Left ventricle myocardium superior (tissue), 1 donor: ENCODE measurements around the gene SLC51B. TPM values are rescaled to one million over a fixed set of nuclear protein-coding genes. Genes with fewer than 3 reads are reported as not detected.
"Not testable (repeated sequence)": the region's sequence is repeated elsewhere in the genome, so short reads cannot be mapped to it uniquely, and the experiment has no call there.

Experiments used
- ATAC-seq: fragments of 200-7000 bp; cut with Tn5 transposase; one replicate; pipeline ENCODE4 v1.9.1; 2020; ENCODE audit warnings: mild to moderate bottlenecking, moderate library complexity
- DNase-seq: peaks from one replicate; pipeline ENCODE4 v3.0.0-alpha.2; 2020
- intact Hi-C: fragments of 100-400 bp; cut with micrococcal nuclease; formaldehyde crosslinking; loops from one replicate; pipeline ENCODE4 v1.11.0; 2022
- total RNA-seq: library from RNA; stranded (reverse); fragmentation: NEBNext Ultra II Directional; extraction: Animal tissue kit (Norgen Biotek cat#: 25700); gene quantifications from one replicate; pipeline ENCODE4 v1.2.1, GENCODE V29; 2021
- donor health status: DM: no; HTN: yes; CAD: no; lungs with severe emphysema.

SLC51B gene
- total RNA-seq, 1 donor from 2014 or later: not detected

DNA sequence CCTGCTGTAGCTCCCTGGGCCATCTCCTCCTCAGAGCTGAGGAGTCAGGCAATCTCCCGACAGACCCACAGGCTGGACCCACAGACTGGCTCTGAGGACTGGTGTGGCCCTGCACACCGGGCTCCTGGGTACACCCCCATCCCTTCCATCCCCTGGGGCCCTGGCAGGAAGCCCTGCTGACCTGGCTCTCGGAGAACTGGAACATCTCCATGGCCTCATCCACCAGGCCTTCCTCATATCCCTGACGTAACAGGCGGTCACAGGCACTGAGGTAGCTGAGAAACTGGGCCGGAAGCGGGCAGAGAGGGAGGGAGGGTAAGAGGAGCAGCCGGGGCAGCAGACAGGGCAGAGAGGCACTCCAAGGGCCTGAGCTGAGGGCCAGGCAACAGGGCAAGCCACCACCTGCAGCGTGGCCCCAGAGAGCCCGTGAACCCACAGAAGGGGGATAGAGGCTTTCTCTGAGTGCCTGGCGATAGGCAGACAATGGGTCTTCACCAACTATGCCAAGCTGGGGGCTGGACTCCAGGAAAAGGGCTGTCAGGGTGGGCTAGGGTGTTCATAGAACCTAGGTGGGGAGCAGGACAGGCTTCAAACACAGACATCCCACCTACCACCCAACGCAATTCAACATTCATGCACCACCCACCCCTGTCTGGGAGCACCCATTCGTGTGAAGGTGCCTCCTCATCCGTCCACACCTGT is 49.3 kb downstream of the SLC51B start:
- DNase-seq (peak; percentile 51), ATAC-seq (peak; percentile 44)
- intact Hi-C loops: no loop called here

DNA sequence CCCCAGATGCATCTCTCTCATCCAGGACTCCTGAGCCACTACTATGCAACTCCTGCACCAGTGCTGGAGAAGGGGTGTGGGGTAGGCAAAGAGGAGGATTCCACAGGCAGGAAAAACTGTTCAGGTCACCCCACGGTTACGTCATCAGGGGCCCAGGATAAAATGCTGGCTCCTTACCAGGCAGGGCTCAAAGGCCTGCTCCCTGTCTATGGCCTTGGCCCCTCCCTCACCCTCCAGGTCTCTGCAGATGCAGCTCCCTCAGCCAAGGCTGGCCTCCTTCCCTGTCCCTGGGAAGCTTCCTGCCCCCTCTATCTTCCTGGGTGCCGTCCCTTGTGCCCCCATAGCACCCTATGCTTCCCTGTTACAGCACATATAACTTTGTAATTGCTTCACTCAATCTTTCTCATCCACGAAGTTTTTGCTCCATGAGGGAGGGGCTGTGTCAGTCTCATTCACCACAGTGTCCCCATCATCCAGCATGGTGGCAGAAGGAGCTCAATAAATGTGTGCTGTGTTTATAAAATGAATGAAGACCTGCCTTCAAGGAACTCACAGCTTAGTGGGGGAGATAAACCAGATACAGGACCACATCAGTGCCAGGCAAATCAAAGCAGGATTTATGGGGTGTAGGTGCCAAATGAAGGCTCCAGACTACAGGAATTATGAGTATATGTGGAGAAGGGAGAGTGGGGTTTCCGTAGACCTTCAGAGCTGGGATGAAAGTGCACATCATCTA is 50.0 kb downstream of the SLC51B start:
- no peak for ATAC-seq
- intact Hi-C loops: no loop called here

DNA sequence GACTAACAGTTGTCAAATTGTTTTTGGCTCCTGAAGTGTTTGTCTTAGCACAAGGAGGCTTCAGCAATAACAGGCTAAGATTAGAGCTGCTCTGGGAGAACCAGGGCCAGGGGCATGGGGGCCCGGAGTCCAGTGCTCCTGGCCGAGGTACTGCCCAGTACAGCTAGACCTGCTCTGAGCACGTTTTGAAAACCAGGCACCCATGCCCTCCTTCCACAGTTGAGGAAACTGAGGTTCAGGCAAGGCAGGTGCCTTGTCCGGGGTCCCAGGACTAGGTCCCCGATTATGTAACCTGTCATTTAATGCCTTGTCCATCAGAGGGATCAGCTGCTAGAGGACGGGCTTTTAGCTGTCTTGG is 50.5 kb downstream of the SLC51B start:
- no peak for DNase-seq
- no peak for ATAC-seq
- intact Hi-C loops: no loop called here

More for the DNA sequence above, 50.0 kb downstream of the SLC51B start:
- no peak for DNase-seq

DNA sequence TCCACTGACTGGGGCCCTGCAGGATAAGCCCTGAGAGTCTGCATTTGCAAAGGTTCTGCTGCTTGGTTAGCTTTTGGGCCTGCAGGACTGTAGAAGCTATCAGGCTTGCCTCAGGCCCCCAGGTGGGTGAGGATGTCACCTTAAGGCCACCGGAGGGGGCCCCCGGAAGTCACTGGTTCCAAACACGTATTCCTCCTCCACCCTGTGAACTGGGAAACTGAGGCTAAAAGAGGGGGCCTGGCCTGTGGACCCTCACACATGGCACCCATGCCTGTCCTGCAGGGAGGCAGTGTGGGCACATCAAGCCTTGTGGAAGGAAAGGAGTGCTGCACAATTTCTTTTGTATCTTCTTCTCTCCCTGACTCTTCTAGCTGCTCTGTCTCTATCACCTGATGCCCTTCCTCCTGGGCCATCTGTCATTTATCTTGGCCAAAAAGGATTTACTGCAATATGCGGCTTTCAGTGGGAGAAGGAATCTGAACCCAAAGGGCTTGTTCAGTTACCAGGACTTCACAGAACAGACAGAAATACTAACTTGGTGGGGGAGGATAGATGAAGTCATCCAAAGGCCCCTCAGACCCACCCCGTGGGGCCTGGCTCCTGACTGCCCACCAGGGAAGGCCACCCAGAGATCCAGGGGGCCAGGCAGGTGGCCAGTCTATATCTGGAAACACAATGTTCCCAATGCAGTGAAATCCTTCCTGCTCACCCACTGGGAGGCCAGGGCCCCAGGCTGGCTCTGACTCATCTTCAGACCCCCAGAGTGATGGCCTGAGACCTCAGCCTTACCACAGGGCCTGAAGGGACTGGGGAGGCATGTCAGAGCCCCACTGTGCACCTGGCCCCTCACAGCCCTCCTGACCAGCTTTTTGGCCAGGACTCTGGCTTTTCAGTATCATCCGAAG is 51.5 kb downstream of the SLC51B start:
- DNase-seq (no peak), ATAC-seq (no peak)
- intact Hi-C loops: no loop called here

DNA sequence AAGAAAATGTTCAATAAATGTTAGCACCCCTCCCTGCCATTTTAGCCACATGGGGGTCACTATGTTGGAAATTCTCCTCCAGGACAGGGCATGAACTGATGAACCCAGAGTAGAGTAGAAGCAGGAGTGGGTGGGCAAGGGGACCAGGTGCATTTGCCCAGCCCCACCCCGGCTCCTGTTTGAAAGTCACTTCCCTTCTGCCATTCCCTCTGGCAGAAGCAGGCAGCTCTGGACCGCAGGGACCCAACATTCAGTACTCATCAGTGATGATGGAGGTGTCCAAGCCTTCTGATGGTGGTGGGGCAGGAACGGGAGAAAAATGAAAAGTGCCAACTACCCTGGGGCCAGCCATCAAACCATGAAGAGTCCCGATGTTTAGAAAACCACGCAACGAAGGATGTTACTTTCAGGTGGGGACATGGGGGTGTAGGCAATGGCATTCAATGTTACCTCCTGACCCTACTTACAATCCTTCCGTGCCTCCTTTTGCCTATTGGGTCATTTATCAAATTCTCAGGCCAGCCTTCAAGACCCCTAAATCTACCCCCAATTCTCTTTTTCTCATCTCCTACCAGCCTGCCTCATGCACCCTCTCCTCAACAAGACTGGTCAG is 52.6 kb downstream of the SLC51B start:
- intact Hi-C loops: no loop called here
- ATAC-seq (no peak), DNase-seq (no peak)

DNA sequence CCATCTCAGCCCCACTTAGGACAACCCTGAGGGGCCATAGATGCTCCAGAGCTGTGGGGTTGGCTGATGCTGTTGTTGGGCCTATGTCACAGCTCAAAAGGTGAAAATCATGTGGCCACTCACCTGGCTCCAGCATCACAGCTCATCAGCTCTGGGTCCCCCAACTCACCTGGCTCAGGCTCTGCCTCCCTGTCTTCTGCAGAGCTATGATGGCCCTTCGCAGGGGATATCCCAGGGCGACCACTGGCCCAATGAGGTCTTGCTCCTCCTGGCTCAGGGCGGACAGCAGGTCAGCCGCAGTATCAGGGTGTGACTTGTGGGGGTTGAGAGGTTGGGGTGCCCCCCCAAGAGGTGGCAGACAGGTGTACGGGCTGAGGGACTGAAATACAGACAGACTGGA is 54.1 kb downstream of the SLC51B start:
- ATAC-seq (no peak), DNase-seq (no peak)
- intact Hi-C loops: no loop called here

DNA sequence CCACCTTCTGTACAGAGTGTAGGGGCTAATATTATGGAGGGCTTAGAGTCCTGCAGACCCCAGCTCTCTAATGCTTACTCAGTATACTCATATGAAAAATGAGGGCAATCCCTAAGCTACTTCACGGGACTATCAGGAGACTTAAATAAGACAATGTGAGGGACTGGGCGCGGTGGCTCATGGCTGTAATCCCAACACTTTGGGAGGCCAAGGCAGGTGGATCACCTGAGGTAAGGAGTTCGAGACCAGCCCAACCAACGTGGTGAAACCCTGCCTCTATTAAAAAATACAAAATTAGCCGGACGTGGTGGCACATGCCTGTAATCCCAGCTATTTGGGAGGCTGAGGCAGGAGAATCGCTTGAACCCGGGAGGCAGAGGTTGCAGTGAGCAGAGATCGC is 54.6 kb downstream of the SLC51B start:
- intact Hi-C loops: loop anchor here (2.0 kb wide), 1 partner anchor 45 kb away; no protein-coding TSS in a partner anchor
- not testable (repeated sequence) for DNase-seq, ATAC-seq

DNA sequence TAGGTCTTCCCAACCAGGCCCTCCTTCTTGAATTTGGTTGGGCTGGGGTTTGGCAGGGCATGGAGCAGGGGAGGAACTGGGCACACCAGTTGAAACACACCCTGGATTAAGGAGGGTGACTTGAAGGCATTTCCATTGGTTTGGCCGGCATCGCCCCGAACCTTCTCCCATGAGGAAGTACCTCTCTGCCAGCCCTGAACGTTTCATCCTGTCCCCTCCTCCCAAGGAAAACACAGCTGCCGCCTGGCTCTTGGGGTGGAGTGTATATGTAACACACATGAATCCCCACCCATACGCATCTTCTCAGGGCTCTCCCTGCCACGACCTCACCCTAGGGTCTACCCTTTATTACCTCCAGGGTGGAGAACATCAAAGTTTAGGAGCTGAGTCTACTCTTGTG is 55.3 kb downstream of the SLC51B start:
- intact Hi-C loops: loop anchor here (2.0 kb wide), 1 partner anchor 46 kb away; no protein-coding TSS in a partner anchor
- DNase-seq (no peak), ATAC-seq (no peak)

DNA sequence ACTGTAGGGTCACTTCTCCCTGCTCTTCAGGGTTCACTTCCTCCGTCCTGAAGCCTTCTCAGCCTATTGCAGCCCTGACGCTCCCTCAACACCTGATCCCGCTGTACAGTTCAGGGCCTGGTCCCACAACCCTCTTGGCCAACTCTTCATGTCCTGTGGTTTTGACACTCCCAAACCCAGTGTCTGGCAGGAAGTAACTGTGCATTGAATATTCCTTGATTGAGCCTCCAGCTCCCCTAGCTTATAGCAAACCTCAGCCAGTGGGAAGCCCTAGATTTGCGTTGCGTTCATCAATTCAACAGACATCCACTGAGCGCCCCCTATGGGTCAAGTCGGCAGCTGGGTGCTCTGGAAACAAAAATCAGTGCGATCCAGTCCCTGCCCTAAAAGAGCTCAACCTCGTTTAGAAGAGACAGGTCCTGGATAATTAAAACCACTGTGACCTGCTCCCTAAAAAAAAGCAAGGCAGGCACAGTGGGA is 56.3 kb downstream of the SLC51B start:
- ATAC-seq: peak; percentile 75
- peak; percentile 83 for DNase-seq
- intact Hi-C loops: loop anchor here (2.0 kb wide), 1 partner anchor 47 kb away; no protein-coding TSS in a partner anchor

DNA sequence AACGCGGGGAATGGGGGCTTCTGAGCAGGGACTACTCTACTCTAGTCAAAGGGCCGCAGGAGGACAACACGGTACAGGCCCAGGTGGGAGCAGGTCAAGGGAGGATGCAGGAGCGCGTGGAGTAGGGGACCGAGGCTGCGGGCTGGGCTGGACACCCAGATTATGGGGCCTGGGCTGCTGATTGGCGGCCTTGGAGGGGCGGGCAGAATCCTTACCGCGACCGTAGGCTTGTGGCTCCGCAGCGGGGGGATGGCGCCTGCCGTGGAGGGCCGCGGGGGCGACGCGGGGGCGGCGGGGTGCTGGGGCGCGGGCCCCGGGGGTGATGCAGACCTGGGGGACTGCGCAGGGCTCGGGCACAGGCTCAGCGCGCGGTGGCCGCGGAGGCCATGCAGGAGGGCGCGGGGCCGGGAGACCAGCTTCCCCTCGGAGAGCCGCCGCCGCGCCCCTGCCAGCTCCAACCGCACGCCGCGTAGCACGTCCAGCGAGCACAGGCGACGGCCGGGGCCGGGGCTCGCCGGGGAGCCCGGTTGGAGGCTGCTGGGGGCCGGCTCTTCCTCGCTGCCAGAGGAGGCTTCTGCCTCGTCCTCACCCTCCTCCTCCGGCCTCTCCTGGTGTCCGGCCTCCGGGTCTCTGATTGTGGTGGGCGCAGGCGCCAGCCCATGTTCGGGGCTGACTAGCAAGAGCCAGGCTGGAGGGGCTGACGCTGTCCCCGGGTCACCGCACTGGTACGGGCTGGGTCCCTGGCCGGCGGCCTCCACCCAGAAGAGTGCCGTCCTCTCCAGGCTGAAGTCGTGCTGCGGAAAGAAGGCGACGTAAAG is 56.9 kb downstream of the SLC51B start:
- DNase-seq: no peak
- intact Hi-C loops: loop anchor here (2.0 kb wide), 1 partner anchor 47 kb away; no protein-coding TSS in a partner anchor
- ATAC-seq: peak; percentile 27

DNA sequence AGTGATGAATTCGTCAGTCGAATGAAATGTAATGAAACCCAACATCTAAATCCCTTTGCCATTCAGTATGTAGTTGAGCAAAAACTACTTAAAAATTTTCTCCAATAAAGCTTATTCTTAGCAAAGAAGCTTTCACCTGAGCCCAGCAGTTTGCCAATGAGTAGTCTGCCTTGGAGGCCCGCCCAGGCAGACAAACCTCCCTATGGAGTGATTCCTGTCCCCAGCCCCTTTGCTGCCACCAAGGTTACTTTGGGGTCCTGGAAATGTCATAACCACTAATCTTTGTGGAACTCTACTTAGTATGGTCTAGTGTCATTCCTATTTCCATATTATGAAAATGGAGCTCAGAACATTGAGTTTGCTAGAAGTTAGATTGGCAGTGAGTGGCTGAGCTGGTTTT is 57.7 kb downstream of the SLC51B start:
- ATAC-seq (no peak), DNase-seq (no peak)
- intact Hi-C loops: no loop called here

Other genes with a start within 250 kb of the SLC51B start
- 0.42 TPM for gene PIF1, start 219.7 kb upstream of the SLC51B start, total RNA-seq
- 8.5 TPM for gene PLEKHO2, start 203.5 kb upstream of the SLC51B start, total RNA-seq
- 1.3 TPM for gene ANKDD1A, start 133.5 kb upstream of the SLC51B start, total RNA-seq
- 47.8 TPM for gene SPG21, start 55.5 kb upstream of the SLC51B start, total RNA-seq
- gene MTFMT, start 15.7 kb upstream of the SLC51B start, total RNA-seq: 20.4 TPM
- 18.9 TPM for gene RASL12, start 22.6 kb downstream of the SLC51B start, total RNA-seq
- gene KBTBD13, start 31.4 kb downstream of the SLC51B start, total RNA-seq: 10.6 TPM
- 1.3 TPM for gene UBAP1L, start 69.8 kb downstream of the SLC51B start, total RNA-seq
- 15.8 TPM for gene PDCD7, start 88.4 kb downstream of the SLC51B start, total RNA-seq
- 58.3 TPM for gene CLPX, start 140.0 kb downstream of the SLC51B start, total RNA-seq
- 7.8 TPM for gene CILP, start 166.1 kb downstream of the SLC51B start, total RNA-seq
- 4.1 TPM for gene PARP16, start 241.5 kb downstream of the SLC51B start, total RNA-seq